SK-N-MC (cell line): Measurements from ENCODE around the gene DLGAP1.
"Not testable (repeated sequence)": the region's sequence is repeated elsewhere in the genome, so short reads cannot be mapped to it uniquely, and the experiment has no call there.

Experiments
- DNase-seq: peaks from one replicate; pipeline ENCODE4 v3.0.0-alpha.2; 2011; ENCODE audit warnings: low read depth, low spot score
- H3K27ac ChIP-seq: fragments of 200-600 bp; sonication (generic); 2 replicates; pipeline ENCODE4 v1.5.1; 2016; ENCODE audit warnings: mixed run types
- H3K36me3 ChIP-seq: fragments of 200-600 bp; sonication (generic); 2 replicates; pipeline ENCODE4 v1.6.1; 2017; ENCODE audit warnings: antibody characterized with exemption, low read length, mixed read lengths; ENCODE audit not compliant: insufficient read depth
- H3K4me3 ChIP-seq: fragments of 200-600 bp; sonication (generic); 2 replicates; pipeline ENCODE4 v1.5.1; 2016
- H3K9ac ChIP-seq: fragments of 200-600 bp; sonication (generic); 2 replicates; pipeline ENCODE4 v1.8.0; 2017; ENCODE audit warnings: mixed run types, mixed read lengths; ENCODE audit not compliant: insufficient read length
- H3K9me3 ChIP-seq: fragments of 200-600 bp; sonication (generic); 2 replicates; pipeline ENCODE4 v1.6.1; 2017; ENCODE audit warnings: low read depth, mild to moderate bottlenecking, antibody characterized with exemption, low read length, moderate library complexity, mixed read lengths
- EZH2 ChIP-seq: fragments of 200-600 bp; sonication (generic); IDR thresholded peaks from one replicate; pipeline ENCODE4 v1.6.1; 2017; ENCODE audit warnings: antibody characterized with exemption
- FOXP2 ChIP-seq: optimal IDR thresholded peaks from 2 replicates; pipeline ENCODE3; 2011; ENCODE audit warnings: mild to moderate bottlenecking, moderate library complexity; ENCODE audit not compliant: insufficient read depth; ENCODE audit errors: extremely low read length, control extremely low read depth
- POLR2AphosphoS5 ChIP-seq: IDR thresholded peaks from 2 replicates; pipeline ENCODE4 v1.6.1; 2012; ENCODE audit warnings: mild to moderate bottlenecking, low read depth, low read length, borderline replicate concordance

DLGAP1 gene

DNA sequence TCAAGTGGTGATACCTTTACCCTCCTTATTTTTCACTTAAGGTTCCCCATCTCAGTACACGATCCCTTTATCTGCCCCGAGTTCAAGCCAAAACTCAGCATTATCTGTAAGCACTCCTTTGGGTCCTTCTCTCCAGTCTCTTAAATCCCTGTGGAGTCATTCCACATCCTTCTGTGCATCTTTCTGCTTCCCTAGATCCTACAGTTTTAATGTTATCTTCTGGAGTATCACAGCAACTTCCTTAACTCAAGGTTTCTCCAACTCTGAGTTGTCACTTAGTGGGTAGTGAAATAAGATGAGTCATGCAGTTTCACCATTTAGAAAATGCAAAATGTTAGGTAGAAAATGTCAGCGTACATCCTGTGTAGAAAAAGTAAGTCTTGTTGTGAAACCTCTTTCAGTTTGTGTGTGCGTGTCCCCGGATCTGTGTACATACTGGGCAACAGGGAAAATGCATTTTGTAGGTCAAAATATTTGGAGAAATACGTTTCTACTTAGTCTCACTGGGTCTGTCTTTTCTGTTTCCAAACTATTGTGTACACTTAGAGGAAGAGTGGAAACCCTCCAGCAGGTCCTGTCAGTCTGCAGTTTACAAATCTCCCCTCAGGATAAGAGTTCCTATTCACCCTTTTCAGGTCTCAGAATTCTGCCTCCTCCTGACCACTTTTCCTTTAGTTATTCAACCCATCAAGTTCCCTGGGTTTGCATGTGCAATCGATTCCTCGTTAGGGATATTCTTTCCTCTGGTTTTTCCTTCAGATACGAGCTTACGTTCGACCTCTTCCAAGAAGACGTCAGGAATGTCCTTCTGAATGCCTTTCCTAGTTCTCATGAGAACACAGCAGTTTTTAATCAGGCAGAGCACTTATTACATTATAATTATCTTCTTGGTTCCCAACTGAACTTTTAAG lies 850.4 kb downstream of the DLGAP1 start:
- TF ChIP-seq POLR2AphosphoS5 (no peak), FOXP2 (no peak), EZH2 (no peak)
- H3K36me3 ChIP-seq, result no peaks in the 10 kb centered on the region
- H3K9ac ChIP-seq, result peak overlapping the region; percentile 84
- H3K9me3 ChIP-seq, result no peaks in the 10 kb centered on the region
- DNase-seq, result no peak
- peak overlapping the region; percentile 71 for H3K4me3 ChIP-seq
- H3K27ac ChIP-seq, result peak overlapping the region; percentile 99

DNA sequence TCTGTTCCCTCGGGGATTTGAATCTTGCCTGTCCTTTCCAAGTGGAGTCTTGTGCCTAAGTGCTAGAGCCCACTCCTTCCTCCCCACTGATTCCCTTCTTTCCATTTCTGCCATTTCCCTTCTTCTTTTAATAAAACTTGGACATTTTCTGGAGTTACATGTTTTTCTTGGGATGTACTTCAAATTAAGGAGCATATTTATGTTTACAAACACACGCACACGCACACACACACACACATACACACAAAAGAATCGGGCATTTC lies 850.9 kb downstream of the DLGAP1 start:
- H3K4me3 ChIP-seq, result peak overlapping the region; percentile 71
- no peaks in the 10 kb centered on the region for H3K36me3 ChIP-seq
- TF ChIP-seq EZH2, result no peak
- no peak for TF ChIP-seq FOXP2
- no peak for TF ChIP-seq POLR2AphosphoS5
- no peak for DNase-seq
- peak overlapping the region; percentile 99 for H3K27ac ChIP-seq
- peak overlapping the region; percentile 84 for H3K9ac ChIP-seq
- H3K9me3 ChIP-seq, result no peaks in the 10 kb centered on the region

GRCh38 chr18:3603421-3604234 lies 851.5 kb downstream of the DLGAP1 start:
- H3K9ac ChIP-seq, result peak overlapping the region; percentile 84
- DNase-seq, result no peak
- TF ChIP-seq EZH2, result no peak
- TF ChIP-seq POLR2AphosphoS5, result peak; percentile 48
- no peaks in the 10 kb centered on the region for H3K9me3 ChIP-seq
- H3K27ac ChIP-seq, result peak overlapping the region; percentile 99
- H3K4me3 ChIP-seq, result peak overlapping the region; percentile 71
- H3K36me3 ChIP-seq, result no peaks in the 10 kb centered on the region

DNA sequence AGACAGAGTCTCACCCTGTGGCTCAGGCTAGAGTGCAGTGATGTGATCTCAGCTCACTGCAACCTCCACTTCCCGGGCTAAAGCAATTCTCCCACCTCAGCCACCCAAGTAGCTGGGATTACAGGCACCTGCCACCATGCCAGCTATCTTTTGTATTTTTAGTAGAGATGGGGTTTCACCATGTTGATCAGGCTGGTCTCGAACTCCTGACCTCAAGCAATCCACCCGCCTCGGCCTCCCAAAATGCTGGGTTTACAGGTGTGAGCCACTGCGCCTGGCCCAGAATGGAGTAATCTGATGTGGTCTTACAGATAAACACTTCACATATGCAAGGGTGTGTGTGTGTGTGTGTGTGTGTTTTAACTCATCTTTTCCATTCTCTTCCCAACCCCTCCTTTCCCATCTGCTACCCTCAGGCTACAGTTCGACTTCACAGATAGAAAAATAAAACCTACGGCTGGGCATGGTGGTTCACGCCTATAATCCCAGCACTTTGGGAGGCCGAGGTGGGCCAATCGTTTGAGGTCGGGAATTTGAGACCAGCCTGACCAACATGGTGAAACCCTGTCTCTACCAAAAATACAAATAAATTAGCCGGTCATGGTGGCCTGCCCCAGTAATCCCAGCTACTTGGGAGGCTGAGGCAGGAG lies 853.9 kb downstream of the DLGAP1 start:
- not testable (repeated sequence) for H3K9ac ChIP-seq, H3K36me3 ChIP-seq, H3K27ac ChIP-seq, H3K9me3 ChIP-seq, DNase-seq, H3K4me3 ChIP-seq

DNA sequence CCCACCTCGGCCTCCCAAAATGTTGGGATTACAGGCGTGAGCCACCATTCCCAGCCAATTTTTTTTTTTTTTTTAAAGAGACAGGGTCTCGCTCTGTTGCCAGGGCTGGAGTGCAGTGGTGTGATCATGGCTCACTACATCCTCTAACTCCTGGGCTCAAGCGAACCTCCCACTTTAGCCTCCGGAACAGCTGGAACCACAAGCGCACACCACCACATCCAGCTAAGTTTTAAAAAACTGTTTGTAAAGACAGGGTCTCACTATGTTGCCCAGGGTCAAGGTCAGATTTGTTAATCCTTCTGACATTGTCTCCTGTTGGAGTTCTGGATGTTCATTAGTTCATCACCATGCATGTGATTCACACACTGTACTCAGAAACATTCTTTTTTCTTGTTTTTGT lies 855.2 kb downstream of the DLGAP1 start:
- TF ChIP-seq FOXP2, result no peak
- TF ChIP-seq EZH2, result no peak
- TF ChIP-seq POLR2AphosphoS5, result no peak
- no peak overlapping the region for H3K4me3 ChIP-seq
- no peak overlapping the region for H3K27ac ChIP-seq
- no peaks in the 10 kb centered on the region for H3K36me3 ChIP-seq
- DNase-seq, result no peak
- no peaks in the 10 kb centered on the region for H3K9me3 ChIP-seq
- no peak overlapping the region for H3K9ac ChIP-seq

DNA sequence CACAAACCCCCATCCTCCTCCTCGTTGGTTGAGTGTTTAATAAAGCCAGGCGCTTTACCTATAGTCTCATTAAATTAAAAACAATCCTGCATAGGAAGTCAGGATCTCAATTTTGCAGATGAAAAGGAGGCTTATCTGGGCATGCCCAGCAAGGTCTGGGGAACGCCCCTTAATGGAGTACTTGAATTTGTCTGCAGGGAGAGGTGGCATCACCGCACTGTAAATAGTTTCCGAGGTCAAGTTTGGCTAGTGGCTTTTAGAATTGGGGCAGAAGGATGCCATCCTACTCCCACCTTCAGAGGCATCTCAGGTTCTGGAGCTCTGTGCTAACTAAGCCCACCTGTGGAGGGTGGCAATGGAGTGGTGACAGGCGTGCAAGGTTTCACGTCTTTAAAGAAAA lies 855.9 kb downstream of the DLGAP1 start:
- Histone ChIP-seq H3K4me3 (no peak overlapping the region), H3K27ac (no peak overlapping the region), H3K36me3 (no peaks in the 10 kb centered on the region), H3K9me3 (no peaks in the 10 kb centered on the region), H3K9ac (no peak overlapping the region)
- TF ChIP-seq POLR2AphosphoS5, result no peak
- no peak for TF ChIP-seq FOXP2
- no peak for TF ChIP-seq EZH2
- no peak for DNase-seq

GRCh38 chr18:3598581-3598980 lies 856.5 kb downstream of the DLGAP1 start:
- no peak for DNase-seq
- Histone ChIP-seq H3K4me3 (no peak overlapping the region), H3K36me3 (no peaks in the 10 kb centered on the region), H3K9me3 (no peaks in the 10 kb centered on the region), H3K27ac (no peak overlapping the region), H3K9ac (no peak overlapping the region)
- TF ChIP-seq POLR2AphosphoS5 (no peak), FOXP2 (no peak), EZH2 (no peak)

DNA sequence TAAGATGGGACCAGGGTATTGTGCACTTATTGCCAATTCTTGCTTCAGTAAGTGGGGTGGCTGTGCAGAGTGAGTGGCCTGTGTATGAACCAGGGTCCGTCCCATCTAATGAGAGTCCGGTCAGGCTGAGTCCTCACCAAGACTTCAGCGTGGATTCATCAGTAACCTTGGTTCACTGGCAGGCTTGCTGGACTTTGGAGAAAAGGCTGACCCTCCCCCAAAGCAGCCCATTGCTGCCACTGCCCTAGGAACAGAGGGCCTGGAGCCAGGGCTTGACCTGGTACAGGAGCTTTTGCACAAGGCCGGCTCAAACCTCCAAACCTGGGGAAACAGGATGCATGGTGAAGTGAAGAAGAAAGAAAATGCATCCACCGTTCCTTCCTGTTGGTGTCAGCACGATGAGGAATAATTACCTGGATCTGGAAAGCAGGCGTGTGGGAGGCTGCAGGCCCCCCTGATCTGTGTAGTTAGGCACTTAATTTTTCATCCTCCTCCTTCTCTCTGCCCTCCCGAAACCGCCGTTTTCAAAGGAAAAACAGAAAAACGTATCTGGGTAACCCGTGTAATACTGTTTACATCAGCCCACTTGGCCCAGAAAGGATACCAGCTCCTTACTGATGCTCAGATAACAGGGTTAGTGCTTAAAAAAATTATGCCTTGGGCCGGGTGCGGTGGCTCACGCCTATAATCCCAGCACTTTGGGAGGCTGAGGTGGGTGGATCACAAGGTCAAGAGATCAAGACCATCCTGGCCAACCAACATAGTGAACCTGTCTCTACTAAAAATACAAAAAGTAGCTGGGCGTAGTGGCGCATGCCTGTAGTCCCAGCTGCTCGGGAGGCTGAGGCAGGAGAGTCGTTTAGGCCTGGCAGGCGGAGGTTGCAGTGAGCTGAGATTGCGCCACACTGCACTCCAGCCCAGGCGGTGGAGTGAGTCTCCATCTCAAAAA lies 857.4 kb downstream of the DLGAP1 start:
- TF ChIP-seq FOXP2, result no peak
- Histone ChIP-seq H3K36me3 (no peaks in the 10 kb centered on the region), H3K9ac (no peak overlapping the region), H3K4me3 (no peak overlapping the region), H3K9me3 (no peaks in the 10 kb centered on the region), H3K27ac (no peak overlapping the region)
- no peak for DNase-seq
